Measurements from ENCODE around the gene CA10. TPM values are rescaled to one million over a fixed set of nuclear protein-coding genes. Genes with fewer than 3 reads are reported as not detected.

The CA10 gene
- total and polyA plus RNA-seq, 2 experiments from 2014 or later = 0.33 TPM; not detected in 1

GRCh38 chr17:51672065-51672464, 486.4 kb downstream of the CA10 start:
- no peak overlapping the region for H3K4me3 ChIP-seq
- TF ChIP-seq CTCF (IDR thresholded peaks at IDR 0.05; ENCODE audit: poor library complexity) (no peak), EZH2phosphoT487 (IDR thresholded peaks at IDR 0.05; ENCODE audit: low read depth, severe bottlenecking, unreplicated experiment) (no peak), EZH2 (IDR thresholded peaks at IDR 0.05; ENCODE audit: borderline replicate concordance) (no peak)

DNA sequence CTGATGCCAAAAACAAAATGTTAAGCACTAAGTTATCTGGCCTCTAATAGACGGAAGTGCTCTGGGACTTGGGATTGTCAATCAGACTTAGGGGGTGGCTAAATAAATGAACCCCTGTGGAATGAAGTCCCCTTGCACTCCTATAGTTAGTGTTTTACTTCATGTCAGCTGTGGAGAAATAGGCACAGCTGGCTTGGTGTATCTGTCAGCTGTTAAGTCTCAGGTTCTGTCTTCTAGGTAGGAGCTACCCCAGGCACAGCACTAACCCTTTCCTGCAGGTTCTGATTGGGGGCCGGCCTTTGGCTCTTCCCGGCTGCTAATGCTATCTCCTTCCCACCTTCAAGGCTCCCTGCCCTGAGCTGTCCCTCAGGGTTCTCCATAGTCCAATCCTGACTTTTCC, 487.6 kb downstream of the CA10 start:
- 82% methylated on average over 3 of the region's 3 CpGs for WGBS (ENCODE audit: low lambda C conversion rate, missing lambda C conversion rate)
- no peaks in the 10 kb centered on the region for H3K27me3 ChIP-seq
- no peaks in the 10 kb centered on the region for H3K36me3 ChIP-seq (replicated peaks; ENCODE audit: insufficient read depth, low read depth)
- no peaks in the 10 kb centered on the region for H3K9me3 ChIP-seq (ENCODE audit: low read depth)
- no peaks in the 10 kb centered on the region for H3K4me1 ChIP-seq (ENCODE audit: insufficient read depth)
- H3K4me3 ChIP-seq = no peak overlapping the region
- no peak for DNase-seq (ENCODE audit: low spot score)
- H4K20me1 ChIP-seq (ENCODE audit: insufficient read depth, poor library complexity, severe bottlenecking) = no peaks in the 10 kb centered on the region
- H3K9me2 ChIP-seq (replicated peaks; ENCODE audit: insufficient read depth) = no peaks in the 10 kb centered on the region
- no peaks in the 10 kb centered on the region for H3K79me2 ChIP-seq
- H3K4me2 ChIP-seq = no peak overlapping the region
- H3K27ac ChIP-seq = no peak overlapping the region
- TF ChIP-seq EZH2 (IDR thresholded peaks at IDR 0.05; ENCODE audit: borderline replicate concordance) (no peak), CTCF (IDR thresholded peaks at IDR 0.05; ENCODE audit: poor library complexity) (no peak)
- no peak overlapping the region for H2AFZ ChIP-seq

More at GRCh38 chr17:51672065-51672464, 486.4 kb downstream of the CA10 start:
- H3K9me3 ChIP-seq (ENCODE audit: low read depth) = no peaks in the 10 kb centered on the region
- no peak overlapping the region for H2AFZ ChIP-seq
- H3K4me2 ChIP-seq = no peak overlapping the region
- H3K4me1 ChIP-seq (ENCODE audit: insufficient read depth) = no peaks in the 10 kb centered on the region
- H4K20me1 ChIP-seq (ENCODE audit: insufficient read depth, poor library complexity, severe bottlenecking) = no peaks in the 10 kb centered on the region
- 80% methylated on average over 4 of the region's 4 CpGs for WGBS (ENCODE audit: low lambda C conversion rate, missing lambda C conversion rate)
- no peaks in the 10 kb centered on the region for H3K36me3 ChIP-seq (replicated peaks; ENCODE audit: insufficient read depth, low read depth)
- no peaks in the 10 kb centered on the region for H3K27me3 ChIP-seq
- no peaks in the 10 kb centered on the region for H3K9me2 ChIP-seq (replicated peaks; ENCODE audit: insufficient read depth)
- DNase-seq (ENCODE audit: low spot score) = no peak
- H3K27ac ChIP-seq = no peak overlapping the region
- H3K79me2 ChIP-seq = no peaks in the 10 kb centered on the region

- TF ChIP-seq CTCF (IDR thresholded peaks at IDR 0.05; ENCODE audit: poor library complexity) (no peak), EZH2phosphoT487 (IDR thresholded peaks at IDR 0.05; ENCODE audit: low read depth, severe bottlenecking, unreplicated experiment) (no peak), EZH2 (IDR thresholded peaks at IDR 0.05; ENCODE audit: borderline replicate concordance) (no peak)
- Histone ChIP-seq H3K27ac (no peak overlapping the region), H3K4me2 (no peak overlapping the region), H3K79me2 (no peaks in the 10 kb centered on the region), H3K4me1 (ENCODE audit: insufficient read depth) (no peaks in the 10 kb centered on the region), H3K9me2 (replicated peaks; ENCODE audit: insufficient read depth) (no peaks in the 10 kb centered on the region), H3K27me3 (peaks cover 3% of the 10 kb centered on the region), H3K36me3 (replicated peaks; ENCODE audit: insufficient read depth, low read depth) (no peaks in the 10 kb centered on the region), H4K20me1 (ENCODE audit: insufficient read depth, poor library complexity, severe bottlenecking) (no peaks in the 10 kb centered on the region), H2AFZ (no peak overlapping the region), H3K4me3 (no peak overlapping the region), H3K9me3 (ENCODE audit: low read depth) (no peaks in the 10 kb centered on the region)
- 91% methylated on average over 11 of the region's 11 CpGs for WGBS (ENCODE audit: low lambda C conversion rate, missing lambda C conversion rate)
- no peak for DNase-seq (ENCODE audit: low spot score)
Observed at GRCh38 chr17:51668963-51669246, 489.6 kb downstream of the CA10 start.
